Measurements from ENCODE around the gene UBLCP1.
"Not testable (repeated sequence)": the region's sequence is repeated elsewhere in the genome, so short reads cannot be mapped to it uniquely, and the experiment has no call there.

Gene UBLCP1

GRCh38 chr5:159257007-159257406 lies 6.1 kb upstream of the UBLCP1 start:
- DNase-seq, result no peak

GRCh38 chr5:159257629-159258283 lies 5.3 kb upstream of the UBLCP1 start:
- DNase-seq, result no peak

- no peak for DNase-seq
These were observed 4.7 kb upstream of the UBLCP1 start for GRCh38 chr5:159258361-159258760.

GRCh38 chr5:159260212-159260611 lies 2.9 kb upstream of the UBLCP1 start:
- DNase-seq, result not testable (repeated sequence)

- no peak for DNase-seq
These were observed 625 bp upstream of the UBLCP1 start for GRCh38 chr5:159262472-159262858.

GRCh38 chr5:159263569-159263905 lies 447 bp downstream of the UBLCP1 start:
- no peak for DNase-seq

GRCh38 chr5:159266764-159267163 lies 3.7 kb downstream of the UBLCP1 start:
- DNase-seq, result not testable (repeated sequence)

GRCh38 chr5:159269723-159270122 lies 6.6 kb downstream of the UBLCP1 start:
- no peak for DNase-seq

GRCh38 chr5:159273923-159274322 lies 10.8 kb downstream of the UBLCP1 start:
- DNase-seq, result no peak

- DNase-seq, result no peak
These were observed 11.6 kb downstream of the UBLCP1 start for GRCh38 chr5:159274676-159275075.

- DNase-seq, result no peak
These were observed 23.4 kb downstream of the UBLCP1 start for GRCh38 chr5:159286420-159287035.

GRCh38 chr5:159290741-159291140 lies 27.7 kb downstream of the UBLCP1 start:
- DNase-seq, result no peak

GRCh38 chr5:159294921-159295320 lies 31.8 kb downstream of the UBLCP1 start:
- DNase-seq, result no peak

GRCh38 chr5:159297300-159297699 lies 34.2 kb downstream of the UBLCP1 start:
- not testable (repeated sequence) for DNase-seq

GRCh38 chr5:159301466-159301865 lies 38.4 kb downstream of the UBLCP1 start:
- DNase-seq, result no peak

- DNase-seq, result not testable (repeated sequence)
These were observed 39.1 kb downstream of the UBLCP1 start for GRCh38 chr5:159301929-159302860.

GRCh38 chr5:159303286-159303685 lies 40.2 kb downstream of the UBLCP1 start:
- no peak for DNase-seq

GRCh38 chr5:159304961-159305595 lies 42.0 kb downstream of the UBLCP1 start:
- no peak for DNase-seq

GRCh38 chr5:159309689-159310433 lies 46.8 kb downstream of the UBLCP1 start:
- DNase-seq, result no peak

GRCh38 chr5:159310511-159310910 lies 47.4 kb downstream of the UBLCP1 start:
- DNase-seq, result peak; percentile 1

- no peak for DNase-seq
These were observed 48.0 kb downstream of the UBLCP1 start for GRCh38 chr5:159311063-159311462.

- no peak for DNase-seq
These were observed 50.1 kb downstream of the UBLCP1 start for GRCh38 chr5:159313197-159313596.

Measured in T-helper 9 cell (primary cell).